ENCODE measurements around the gene ADCY10. TPM values are rescaled to one million over a fixed set of nuclear protein-coding genes. Genes with fewer than 3 reads are reported as not detected.

ADCY10 gene
- total and polyA plus RNA-seq, 2 experiments from 2014 or later: 0.93 to 1.5 TPM

GRCh38 chr1:167936930-167937708 is 23.2 kb upstream of the ADCY10 start, which contains the start of gene MPC2:
Gene MPC2, minus strand, starts transcription at chr1:167937072. Its CDS starts 1,231 bp downstream, at chr1:167935841.
- peak; percentile 78 for DNase-seq (ENCODE audit: low spot score)

GRCh38 chr1:167936068-167936929 is 22.4 kb upstream of the ADCY10 start, which contains the start of gene DCAF6:
Gene DCAF6, plus strand, starts transcription at chr1:167936683. Its CDS starts 229 bp downstream, at chr1:167936912.
- peak within 1 kb of the TSS; percentile 82 for H2AFZ ChIP-seq
- H3K4me1 ChIP-seq (ENCODE audit: insufficient read depth): peaks cover 17% of the 10 kb centered on the region
- H4K20me1 ChIP-seq (ENCODE audit: insufficient read depth, poor library complexity, severe bottlenecking): peaks cover 21% of the 10 kb centered on the region
- WGBS (ENCODE audit: low lambda C conversion rate, missing lambda C conversion rate): under 1% methylated on average over 37 of the region's 58 CpGs
- no peaks in the 10 kb centered on the region for H3K36me3 ChIP-seq (replicated peaks; ENCODE audit: insufficient read depth, low read depth)
- TF ChIP-seq CTCF (IDR thresholded peaks at IDR 0.05; ENCODE audit: poor library complexity): no peak
- no peak for TF ChIP-seq EZH2phosphoT487 (IDR thresholded peaks at IDR 0.05; ENCODE audit: low read depth, severe bottlenecking, unreplicated experiment)
- no peak for TF ChIP-seq EZH2 (IDR thresholded peaks at IDR 0.05; ENCODE audit: borderline replicate concordance)
- no peaks in the 10 kb centered on the region for H3K9me2 ChIP-seq (replicated peaks; ENCODE audit: insufficient read depth)
- no peaks in the 10 kb centered on the region for H3K9me3 ChIP-seq (ENCODE audit: low read depth)
- peak; percentile 99 for DNase-seq (ENCODE audit: low spot score)
- peak within 1 kb of the TSS; percentile 99 for H3K27ac ChIP-seq
- H3K4me3 ChIP-seq: peak within 1 kb of the TSS; percentile 97
- no peaks in the 10 kb centered on the region for H3K27me3 ChIP-seq
- H3K79me2 ChIP-seq: peaks cover 84% of the 10 kb centered on the region
- peak within 1 kb of the TSS; percentile 78 for H3K4me2 ChIP-seq

More at GRCh38 chr1:167936930-167937708, 23.2 kb upstream of the ADCY10 start, which contains the start of gene MPC2:
- peak within 1 kb of the TSS; percentile 97 for H3K4me3 ChIP-seq
- peaks cover 84% of the 10 kb centered on the region for H3K79me2 ChIP-seq
- peak within 1 kb of the TSS; percentile 82 for H2AFZ ChIP-seq
- H3K36me3 ChIP-seq (replicated peaks; ENCODE audit: insufficient read depth, low read depth): no peaks in the 10 kb centered on the region
- no peaks in the 10 kb centered on the region for H3K9me2 ChIP-seq (replicated peaks; ENCODE audit: insufficient read depth)
- under 1% methylated on average over 38 of the region's 51 CpGs for WGBS (ENCODE audit: low lambda C conversion rate, missing lambda C conversion rate)
- H3K4me2 ChIP-seq: peak within 1 kb of the TSS; percentile 78
- H3K4me1 ChIP-seq (ENCODE audit: insufficient read depth): peaks cover 16% of the 10 kb centered on the region
- H4K20me1 ChIP-seq (ENCODE audit: insufficient read depth, poor library complexity, severe bottlenecking): peaks cover 21% of the 10 kb centered on the region
- TF ChIP-seq EZH2 (IDR thresholded peaks at IDR 0.05; ENCODE audit: borderline replicate concordance): no peak
- TF ChIP-seq CTCF (IDR thresholded peaks at IDR 0.05; ENCODE audit: poor library complexity): no peak
- no peak for TF ChIP-seq EZH2phosphoT487 (IDR thresholded peaks at IDR 0.05; ENCODE audit: low read depth, severe bottlenecking, unreplicated experiment)
- H3K27me3 ChIP-seq: no peaks in the 10 kb centered on the region
- H3K27ac ChIP-seq: peak within 1 kb of the TSS; percentile 99
- no peaks in the 10 kb centered on the region for H3K9me3 ChIP-seq (ENCODE audit: low read depth)

- peak overlapping the region; percentile 90 for H3K27ac ChIP-seq
- peaks cover 17% of the 10 kb centered on the region for H3K4me1 ChIP-seq (ENCODE audit: insufficient read depth)
- H2AFZ ChIP-seq: peak overlapping the region; percentile 48
- H3K4me3 ChIP-seq: peak overlapping the region; percentile 56
- peaks cover 84% of the 10 kb centered on the region for H3K79me2 ChIP-seq
- no peaks in the 10 kb centered on the region for H3K36me3 ChIP-seq (replicated peaks; ENCODE audit: insufficient read depth, low read depth)
- H3K27me3 ChIP-seq: no peaks in the 10 kb centered on the region
- TF ChIP-seq EZH2phosphoT487 (IDR thresholded peaks at IDR 0.05; ENCODE audit: low read depth, severe bottlenecking, unreplicated experiment): no peak
- no peak for TF ChIP-seq EZH2 (IDR thresholded peaks at IDR 0.05; ENCODE audit: borderline replicate concordance)
- no peak for TF ChIP-seq CTCF (IDR thresholded peaks at IDR 0.05; ENCODE audit: poor library complexity)
- WGBS (ENCODE audit: low lambda C conversion rate, missing lambda C conversion rate): 2% methylated on average over 42 of the region's 45 CpGs
- no peaks in the 10 kb centered on the region for H3K9me3 ChIP-seq (ENCODE audit: low read depth)
- H4K20me1 ChIP-seq (ENCODE audit: insufficient read depth, poor library complexity, severe bottlenecking): peaks cover 17% of the 10 kb centered on the region
- H3K4me2 ChIP-seq: peak overlapping the region; percentile 78
- H3K9me2 ChIP-seq (replicated peaks; ENCODE audit: insufficient read depth): no peaks in the 10 kb centered on the region
- peak; percentile 53 for DNase-seq (ENCODE audit: low spot score)
Measured at GRCh38 chr1:167935216-167936067, 21.5 kb upstream of the ADCY10 start.

Data from hepatocyte (in vitro differentiated cells).